GM21529 (cell line): ENCODE measurements around the gene COL6A3.

Experiments
- ATAC-seq: cut with Tn5 transposase; IDR thresholded peaks from one replicate; pipeline ENCODE4 v1.9.1; 2021; ENCODE audit not compliant: unreplicated experiment

COL6A3 gene

DNA sequence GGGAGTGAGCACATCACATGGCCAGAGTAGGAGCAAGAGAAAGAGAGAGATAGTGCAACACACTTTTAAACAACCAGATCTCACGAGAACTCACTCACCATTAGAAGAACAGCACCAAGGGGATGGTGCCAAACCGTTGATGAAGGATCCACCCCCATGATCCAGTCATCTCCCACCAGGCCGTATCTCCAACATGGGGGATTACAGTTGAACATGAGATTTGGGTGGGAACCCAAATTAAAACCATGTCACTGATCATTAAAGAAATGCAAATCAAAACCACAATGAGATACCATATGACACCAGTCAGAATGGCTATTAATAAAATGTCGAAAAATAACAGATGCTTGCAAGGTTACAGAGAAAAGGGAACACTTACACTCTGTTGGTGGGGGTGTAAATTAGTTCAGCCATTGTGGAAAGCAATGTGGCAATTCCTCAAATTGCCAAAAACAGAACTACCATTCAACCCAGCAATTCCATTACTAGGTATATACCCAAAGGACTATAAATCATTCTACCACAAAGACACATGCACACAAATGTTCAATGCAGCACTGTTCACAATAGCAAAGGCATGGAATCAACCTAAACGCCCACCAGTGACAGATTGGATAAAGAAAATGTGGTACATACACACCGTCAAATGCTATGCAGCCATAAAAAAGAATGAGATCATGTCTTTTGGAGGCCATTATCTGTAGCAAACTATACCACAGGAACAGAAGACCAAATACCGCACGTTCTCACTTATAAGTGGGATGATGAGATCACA lies 137.1 kb downstream of the COL6A3 start:
- no peak for ATAC-seq
